Right lobe of liver (tissue), 6 donors: ENCODE measurements around the gene SPATA31D1. TPM values are rescaled to one million over a fixed set of nuclear protein-coding genes. Genes with fewer than 3 reads are reported as not detected.

ENCODE experiments used
- ATAC-seq, 4 donors: fragments of 200-7000 bp; cut with Tn5 transposase; one replicate each; pipeline ENCODE4 v1.9.1; 2020; ENCODE audit warnings: mild to moderate bottlenecking in 4 of 4, moderate library complexity in 4 of 4
- DNase-seq, 3 donors: peaks; one replicate each; pipeline ENCODE4 v3.0.0-alpha.2; 2020
- H3K27ac ChIP-seq, 3 donors: fragments of 200-600 bp; one replicate each; pipeline ENCODE4 v1.8.0; 2022
- H3K27me3 ChIP-seq, 2 donors: fragments of 200-600 bp; one replicate each; pipeline ENCODE4 v1.8.0; 2022
- H3K36me3 ChIP-seq, 4 donors: fragments of 200-600 bp; sonication (generic) in 1 of 4; one replicate each; pipeline versions ENCODE4 v1.5.1 to v1.8.0; 2017 to 2022; ENCODE audit warnings: control low read depth in 1 of 4
- H3K4me1 ChIP-seq, 4 donors: fragments of 200-600 bp; sonication (generic) in 1 of 4; one replicate each; pipeline versions ENCODE4 v1.5.1 to v1.8.0; 2017 to 2022; ENCODE audit warnings: control low read depth in 1 of 4
- H3K4me3 ChIP-seq, 3 donors: fragments of 200-600 bp; one replicate each; pipeline ENCODE4 v1.8.0; 2022
- H3K9me3 ChIP-seq, 4 donors: fragments of 200-600 bp; sonication (generic) in 1 of 4; one replicate each; pipeline versions ENCODE4 v1.5.1 to v1.8.0; 2017 to 2022; ENCODE audit warnings: control low read depth in 1 of 4
- POLR2A ChIP-seq: fragments of 450-650 bp; IDR thresholded peaks from one replicate; pipeline ENCODE4 v1.6.1; 2017; ENCODE audit warnings: antibody characterized with exemption, mild to moderate bottlenecking
- WGBS: methylation state at CpG from one replicate; pipeline ENCODE4 v1.1.6; 2018; ENCODE audit warnings: low coverage, low lambda C conversion rate; ENCODE audit not compliant: insufficient coverage; ENCODE audit errors: missing lambda C conversion rate; 5-methylcytosine and 5-hydroxymethylcytosine counted together
- intact Hi-C, 2 donors: fragments of 100-400 bp; cut with DNase I; formaldehyde crosslinking; loops; one replicate each; pipeline versions ENCODE4 v1.11.2 to v1.14.1; 2022
- total RNA-seq, 6 experiments: library from RNA; depleted of rRNA in 2 of 6; stranded (reverse); fragments of >200 nt in 2 of 6; fragmentation: NEBNext Ultra II Directional in 3 of 6; extraction: Animal tissue kit (Norgen Biotek cat#: 25700) in 3 of 6; gene quantifications; one replicate each; pipeline versions ENCODE4 v1.1.0 to v1.2.4, GENCODE V29; 2016 to 2023
- TF ChIP-seq, protein P1 (sequence below), 4 donors: fragments of 200-600 bp in 3 of 4; fragments of 450-650 bp in 1 of 4; IDR thresholded peaks; one replicate each; pipeline versions ENCODE4 v1.5.1 to v1.8.0; 2016 to 2022; ENCODE audit warnings: antibody characterized with exemption in 4 of 4, mild to moderate bottlenecking in 2 of 4
- donor health status: DM: no; HTN: yes; CAD: no.
- donor health status: DM: no; HTN: no; CAD: no.
- donor health status: DM: no; HTN: no; CAD: no.
- donor health status: DM: no; HTN: yes; CAD: no.
- donor health status: DM: no; HTN: yes; CAD: no.

The SPATA31D1 gene
- total RNA-seq, 6 experiments from 2014 or later, result not detected

DNA sequence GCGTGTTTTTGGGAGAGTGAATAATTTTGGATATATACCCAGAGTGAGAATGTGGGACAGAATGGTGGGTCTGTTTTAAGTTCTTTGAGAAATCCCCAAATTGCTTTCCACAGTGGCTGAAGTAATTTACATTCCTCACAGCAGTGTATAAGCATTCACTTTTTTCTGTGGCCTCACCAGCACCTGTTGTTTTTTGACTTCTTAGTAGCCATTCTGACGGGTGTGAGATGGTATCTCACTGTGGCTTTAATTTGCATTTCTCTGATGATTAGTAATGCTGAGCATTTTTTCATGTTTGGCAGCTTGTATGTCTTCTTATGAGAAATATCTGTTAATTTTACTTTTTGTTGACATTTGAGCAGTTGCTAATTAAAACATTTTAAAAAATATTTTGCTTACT lies 9.4 kb upstream of the SPATA31D1 start:
- no peak overlapping the region for H3K27ac ChIP-seq
- DNase-seq (no peak), ATAC-seq (no peak)
- H3K4me3 ChIP-seq, result no peak overlapping the region
- WGBS, result 58% methylated on average over 2 of the region's 2 CpGs
- H3K27me3 ChIP-seq, result no peaks in the 10 kb centered on the region
- TF ChIP-seq POLR2A, result no peak
- TF ChIP-seq, protein P1, sequence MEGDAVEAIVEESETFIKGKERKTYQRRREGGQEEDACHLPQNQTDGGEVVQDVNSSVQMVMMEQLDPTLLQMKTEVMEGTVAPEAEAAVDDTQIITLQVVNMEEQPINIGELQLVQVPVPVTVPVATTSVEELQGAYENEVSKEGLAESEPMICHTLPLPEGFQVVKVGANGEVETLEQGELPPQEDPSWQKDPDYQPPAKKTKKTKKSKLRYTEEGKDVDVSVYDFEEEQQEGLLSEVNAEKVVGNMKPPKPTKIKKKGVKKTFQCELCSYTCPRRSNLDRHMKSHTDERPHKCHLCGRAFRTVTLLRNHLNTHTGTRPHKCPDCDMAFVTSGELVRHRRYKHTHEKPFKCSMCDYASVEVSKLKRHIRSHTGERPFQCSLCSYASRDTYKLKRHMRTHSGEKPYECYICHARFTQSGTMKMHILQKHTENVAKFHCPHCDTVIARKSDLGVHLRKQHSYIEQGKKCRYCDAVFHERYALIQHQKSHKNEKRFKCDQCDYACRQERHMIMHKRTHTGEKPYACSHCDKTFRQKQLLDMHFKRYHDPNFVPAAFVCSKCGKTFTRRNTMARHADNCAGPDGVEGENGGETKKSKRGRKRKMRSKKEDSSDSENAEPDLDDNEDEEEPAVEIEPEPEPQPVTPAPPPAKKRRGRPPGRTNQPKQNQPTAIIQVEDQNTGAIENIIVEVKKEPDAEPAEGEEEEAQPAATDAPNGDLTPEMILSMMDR (IDR thresholded peaks at IDR 0.05), result no peak
- no peaks in the 10 kb centered on the region for H3K4me1 ChIP-seq
- intact Hi-C loops, result no loop called here
- H3K9me3 ChIP-seq, result no peaks in the 10 kb centered on the region
- H3K36me3 ChIP-seq, result no peaks in the 10 kb centered on the region

DNA sequence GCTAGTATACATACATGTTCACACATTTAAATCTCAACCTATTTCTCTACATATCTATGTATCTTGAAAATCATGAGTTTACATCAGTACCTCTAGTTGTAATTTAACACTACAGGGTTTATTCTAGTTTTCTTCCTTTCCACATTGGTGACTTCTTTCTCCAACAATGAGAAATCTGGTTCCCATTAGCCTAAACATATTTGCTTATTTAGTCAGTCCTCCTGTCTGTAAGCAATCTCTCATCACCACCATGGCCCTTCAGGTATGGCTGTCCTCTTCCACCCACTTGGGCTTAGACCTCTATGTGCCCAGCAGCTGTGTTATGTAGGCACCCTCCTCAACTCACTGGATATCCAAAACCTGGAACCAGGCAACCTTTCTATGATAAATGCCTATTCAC lies 8.0 kb upstream of the SPATA31D1 start:
- Histone ChIP-seq H3K27ac (no peak overlapping the region), H3K36me3 (no peaks in the 10 kb centered on the region), H3K27me3 (no peaks in the 10 kb centered on the region), H3K9me3 (no peaks in the 10 kb centered on the region), H3K4me1 (no peaks in the 10 kb centered on the region), H3K4me3 (no peak overlapping the region)
- intact Hi-C loops, result no loop called here
- DNase-seq, result no peak
- no peak for TF ChIP-seq POLR2A
- TF ChIP-seq, protein P1 (IDR thresholded peaks at IDR 0.05), result no peak
- ATAC-seq, result no peak

DNA sequence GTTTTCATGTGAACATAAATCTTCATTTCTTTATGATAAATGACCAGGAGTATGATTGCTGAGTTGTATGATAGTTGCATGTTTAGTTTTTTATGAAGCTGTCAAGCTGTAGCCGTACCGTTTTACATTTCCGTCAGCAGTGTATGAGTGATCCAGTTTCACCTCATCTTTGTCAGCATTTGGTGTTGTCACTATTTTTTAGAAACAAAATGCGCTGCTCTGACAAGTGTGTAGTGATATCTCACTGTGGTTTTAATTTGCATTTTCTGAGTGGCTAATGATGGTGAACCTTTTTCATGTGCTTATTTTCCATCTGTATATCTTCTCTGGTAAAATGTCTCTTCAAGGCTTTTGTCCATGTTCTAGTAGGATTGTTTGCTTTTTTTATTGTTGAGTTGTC lies 6.7 kb upstream of the SPATA31D1 start:
- no peak overlapping the region for H3K27ac ChIP-seq
- TF ChIP-seq, protein P1 (IDR thresholded peaks at IDR 0.05), result no peak
- TF ChIP-seq POLR2A, result no peak
- no peaks in the 10 kb centered on the region for H3K27me3 ChIP-seq
- no peak overlapping the region for H3K4me3 ChIP-seq
- DNase-seq (no peak), ATAC-seq (no peak)
- intact Hi-C loops, result no loop called here
- H3K36me3 ChIP-seq, result no peaks in the 10 kb centered on the region
- H3K4me1 ChIP-seq, result no peaks in the 10 kb centered on the region
- 87% methylated on average over 4 of the region's 4 CpGs for WGBS
- H3K9me3 ChIP-seq, result no peaks in the 10 kb centered on the region

DNA sequence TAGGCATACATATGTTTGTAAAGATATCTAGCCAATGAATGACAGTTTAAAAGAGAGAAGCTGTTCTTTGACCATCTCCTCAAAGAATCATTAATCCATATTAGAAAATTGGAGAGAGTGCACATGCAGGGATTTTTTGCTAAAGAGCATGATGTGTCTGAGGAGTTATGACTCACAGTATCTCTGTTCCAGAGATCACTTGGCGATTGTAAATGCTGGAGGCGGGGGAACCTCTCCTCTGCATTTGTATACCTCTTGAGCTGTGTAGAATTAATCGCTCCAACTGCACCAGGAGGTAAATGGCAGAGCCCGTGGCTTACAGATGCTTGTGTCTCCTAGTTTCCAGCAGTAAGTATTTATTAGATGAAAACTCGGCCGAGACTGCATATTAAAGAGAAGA lies 3.6 kb upstream of the SPATA31D1 start:
- WGBS, result 66% methylated on average over 5 of the region's 6 CpGs
- TF ChIP-seq POLR2A, result no peak
- TF ChIP-seq, protein P1 (IDR thresholded peaks at IDR 0.05), result no peak

DNA sequence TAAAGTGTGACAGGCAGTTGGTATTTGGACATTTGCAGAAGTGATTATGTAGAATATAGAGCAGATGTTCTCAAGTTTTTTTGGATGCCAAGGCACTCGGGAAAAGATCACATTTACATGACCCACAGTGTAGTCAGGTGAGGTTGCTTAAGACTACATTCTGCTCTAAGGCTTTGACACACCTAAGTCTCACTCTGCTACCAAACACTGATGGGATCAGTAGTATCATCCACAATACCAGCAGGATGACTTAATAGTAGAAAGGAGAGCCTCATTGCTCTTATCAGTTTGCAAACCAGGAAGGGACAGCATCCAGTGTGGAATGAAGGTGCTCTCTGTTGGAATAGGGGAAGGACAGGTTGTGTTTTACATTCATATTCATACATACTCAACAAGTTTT lies 2.5 kb upstream of the SPATA31D1 start:
- no peaks in the 10 kb centered on the region for H3K36me3 ChIP-seq
- H3K4me3 ChIP-seq, result no peak overlapping the region
- DNase-seq (no peak), ATAC-seq (no peak)
- intact Hi-C loops, result no loop called here
- no peaks in the 10 kb centered on the region for H3K27me3 ChIP-seq
- TF ChIP-seq, protein P1 (IDR thresholded peaks at IDR 0.05), result no peak
- TF ChIP-seq POLR2A, result no peak
- H3K4me1 ChIP-seq, result no peaks in the 10 kb centered on the region
- no peak overlapping the region for H3K27ac ChIP-seq
- WGBS, result 50% methylated on average over 1 of the region's 1 CpG
- H3K9me3 ChIP-seq, result no peaks in the 10 kb centered on the region

More for the DNA sequence above, 3.6 kb upstream of the SPATA31D1 start:
- H3K27me3 ChIP-seq, result no peaks in the 10 kb centered on the region
- no peak for ATAC-seq
- no peaks in the 10 kb centered on the region for H3K36me3 ChIP-seq
- H3K27ac ChIP-seq, result no peak overlapping the region
- intact Hi-C loops, result no loop called here
- H3K9me3 ChIP-seq, result no peaks in the 10 kb centered on the region
- no peaks in the 10 kb centered on the region for H3K4me1 ChIP-seq
- no peak for DNase-seq
- H3K4me3 ChIP-seq, result no peak overlapping the region
